HepG2 (cell line): ENCODE measurements around the gene ADAMTS4. TPM values are rescaled to one million over a fixed set of nuclear protein-coding genes. Genes with fewer than 3 reads are reported as not detected.
A peak's percentile ranks its signal among the peaks of the same experiment; 100 is the strongest.

Experiments used
- ARHGAP35 ChIP-seq: sonication (generic); formaldehyde crosslinking; IDR thresholded peaks from 2 replicates; pipeline ENCODE4 v1.9.0; 2022; ENCODE audit warnings: mild to moderate bottlenecking, inconsistent platforms, moderate library complexity, missing genetic modification reagents, borderline replicate concordance
- CCDC6 ChIP-seq: sonication (generic); formaldehyde crosslinking; IDR thresholded peaks from 2 replicates; pipeline ENCODE4 v1.8.1; 2022; ENCODE audit warnings: mild to moderate bottlenecking, missing genetic modification reagents, moderate library complexity
- HNF4A ChIP-seq: sonication (generic); formaldehyde crosslinking; IDR thresholded peaks from 2 replicates; pipeline ENCODE4 v1.4.0; 2020; ENCODE audit warnings: missing genetic modification reagents
- KDM2A ChIP-seq: sonication (generic); formaldehyde crosslinking; IDR thresholded peaks from 2 replicates; pipeline ENCODE4 v1.4.0; 2020; ENCODE audit warnings: low read depth, missing genetic modification reagents, borderline replicate concordance
- PAX8 ChIP-seq: sonication (generic); formaldehyde crosslinking; IDR thresholded peaks from 2 replicates; pipeline ENCODE4 v1.8.0; 2022; ENCODE audit warnings: mild to moderate bottlenecking, missing genetic modification reagents, borderline replicate concordance
- ZFP36L1 ChIP-seq: sonication (generic); formaldehyde crosslinking; IDR thresholded peaks from 2 replicates; pipeline ENCODE4 v1.8.0; 2022; ENCODE audit warnings: mild to moderate bottlenecking, missing genetic modification reagents, moderate library complexity
- ZNF432 ChIP-seq: sonication (generic); formaldehyde crosslinking; IDR thresholded peaks from 2 replicates; pipeline ENCODE4 v1.5.0; 2020; ENCODE audit warnings: missing genetic modification reagents, mild to moderate bottlenecking, borderline replicate concordance
- ZNF713 ChIP-seq: sonication (generic); formaldehyde crosslinking; IDR thresholded peaks from 2 replicates; pipeline ENCODE4 v1.4.0; 2020; ENCODE audit warnings: mild to moderate bottlenecking, missing genetic modification reagents
- polyA plus RNA-seq, 8 experiments: library from polyadenylated mRNA; depleted of rRNA in 3 of 8; stranded (reverse) in 7 of 8; unstranded in 1 of 8; fragments of >200 nt; fragmentation: Illumina TruSeq in 4 of 8; extraction: Trizol in 4 of 8; gene quantifications; 2 replicates each; pipeline versions ENCODE4 v1.2.1 to v1.2.3, GENCODE V29; 2011 to 2016; ENCODE audit warnings: low read depth in 4 of 8, missing spikeins in 1 of 8, mixed read lengths in 1 of 8; ENCODE audit not compliant: insufficient read depth in 1 of 8
- total RNA-seq, 5 experiments: library from RNA; depleted of rRNA; stranded (reverse); fragments of >200 nt; fragmentation: Illumina TruSeq; extraction: Trizol; gene quantifications; 2 replicates each; pipeline ENCODE4 v1.2.3, GENCODE V29; 2016; ENCODE audit warnings: low read depth in 1 of 5
- TF ChIP-seq, protein P1 (sequence below): sonication (generic); formaldehyde crosslinking; IDR thresholded peaks from 2 replicates; pipeline ENCODE4 v1.4.0; 2020; ENCODE audit warnings: missing genetic modification reagents, mild to moderate bottlenecking, borderline replicate concordance
- TF ChIP-seq, protein P2 (sequence below): sonication (generic); formaldehyde crosslinking; IDR thresholded peaks from 2 replicates; pipeline ENCODE4 v1.8.0; 2022; ENCODE audit warnings: mild to moderate bottlenecking, missing genetic modification reagents, borderline replicate concordance
- TF ChIP-seq, protein P3 (sequence below): sonication (generic); formaldehyde crosslinking; IDR thresholded peaks from 2 replicates; pipeline ENCODE4 v1.5.1; 2020; ENCODE audit warnings: missing genetic modification reagents, mild to moderate bottlenecking, borderline replicate concordance
- TF ChIP-seq, protein P4 (sequence below): sonication (generic); formaldehyde crosslinking; IDR thresholded peaks from 2 replicates; pipeline ENCODE4 v1.5.1; 2020; ENCODE audit warnings: mild to moderate bottlenecking, missing genetic modification reagents, borderline replicate concordance

Gene ADAMTS4
- total and polyA plus RNA-seq, 2 of the 13 experiments (the other 11 are each of a cell fraction or from before 2014, with no cell fraction given): 0.51 to 1.7 TPM

DNA sequence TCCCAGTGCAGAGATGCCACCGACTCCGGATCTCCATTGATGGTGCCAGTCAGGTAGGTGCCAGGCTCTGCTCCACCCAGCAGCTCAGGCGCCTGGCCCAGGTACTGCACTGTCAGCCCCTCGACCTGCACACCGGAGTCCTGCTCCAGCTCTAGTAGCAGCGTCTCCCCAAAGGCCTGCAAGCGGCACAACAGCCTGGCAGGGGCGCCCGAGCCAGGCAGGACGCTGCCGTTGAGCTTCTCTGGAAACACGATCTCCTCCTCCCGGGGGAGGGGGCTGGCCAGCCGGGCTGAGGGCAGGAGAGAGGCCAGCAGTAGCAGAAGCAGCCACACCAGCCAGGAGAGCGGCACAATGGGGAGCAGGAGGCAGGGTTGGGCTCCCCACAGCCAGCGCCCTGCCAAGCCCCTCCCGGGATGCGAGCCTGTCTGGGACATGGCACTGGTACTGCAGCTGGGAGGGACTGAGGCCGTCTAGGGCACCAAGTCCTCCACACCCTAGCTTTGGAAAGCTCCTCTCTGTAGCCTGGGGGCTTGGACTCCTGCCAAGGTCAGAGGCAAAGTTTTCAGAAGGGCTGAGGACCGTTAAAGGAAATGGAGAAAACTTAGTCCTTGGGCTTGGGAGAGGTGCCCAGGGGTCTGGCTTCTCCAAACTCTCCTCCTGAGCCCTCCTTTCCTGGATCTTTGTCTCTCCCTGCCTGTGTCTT, 509 bp downstream of the ADAMTS4 start (continued):
- TF ChIP-seq, protein P1, sequence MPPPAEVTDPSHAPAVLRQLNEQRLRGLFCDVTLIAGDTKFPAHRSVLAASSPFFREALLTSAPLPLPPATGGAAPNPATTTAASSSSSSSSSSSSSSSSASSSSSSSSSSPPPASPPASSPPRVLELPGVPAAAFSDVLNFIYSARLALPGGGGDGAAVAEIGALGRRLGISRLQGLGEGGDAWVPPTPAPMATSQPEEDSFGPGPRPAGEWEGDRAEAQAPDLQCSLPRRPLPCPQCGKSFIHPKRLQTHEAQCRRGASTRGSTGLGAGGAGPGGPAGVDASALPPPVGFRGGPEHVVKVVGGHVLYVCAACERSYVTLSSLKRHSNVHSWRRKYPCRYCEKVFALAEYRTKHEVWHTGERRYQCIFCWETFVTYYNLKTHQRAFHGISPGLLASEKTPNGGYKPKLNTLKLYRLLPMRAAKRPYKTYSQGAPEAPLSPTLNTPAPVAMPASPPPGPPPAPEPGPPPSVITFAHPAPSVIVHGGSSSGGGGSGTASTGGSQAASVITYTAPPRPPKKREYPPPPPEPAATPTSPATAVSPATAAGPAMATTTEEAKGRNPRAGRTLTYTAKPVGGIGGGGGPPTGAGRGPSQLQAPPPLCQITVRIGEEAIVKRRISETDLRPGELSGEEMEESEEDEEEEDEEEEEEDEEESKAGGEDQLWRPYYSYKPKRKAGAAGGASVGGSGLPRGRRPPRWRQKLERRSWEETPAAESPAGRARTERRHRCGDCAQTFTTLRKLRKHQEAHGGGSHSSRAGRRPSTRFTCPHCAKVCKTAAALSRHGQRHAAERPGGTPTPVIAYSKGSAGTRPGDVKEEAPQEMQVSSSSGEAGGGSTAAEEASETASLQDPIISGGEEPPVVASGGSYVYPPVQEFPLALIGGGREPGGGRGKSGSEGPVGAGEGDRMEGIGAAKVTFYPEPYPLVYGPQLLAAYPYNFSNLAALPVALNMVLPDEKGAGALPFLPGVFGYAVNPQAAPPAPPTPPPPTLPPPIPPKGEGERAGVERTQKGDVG: no peak
- TF ChIP-seq, protein P2, sequence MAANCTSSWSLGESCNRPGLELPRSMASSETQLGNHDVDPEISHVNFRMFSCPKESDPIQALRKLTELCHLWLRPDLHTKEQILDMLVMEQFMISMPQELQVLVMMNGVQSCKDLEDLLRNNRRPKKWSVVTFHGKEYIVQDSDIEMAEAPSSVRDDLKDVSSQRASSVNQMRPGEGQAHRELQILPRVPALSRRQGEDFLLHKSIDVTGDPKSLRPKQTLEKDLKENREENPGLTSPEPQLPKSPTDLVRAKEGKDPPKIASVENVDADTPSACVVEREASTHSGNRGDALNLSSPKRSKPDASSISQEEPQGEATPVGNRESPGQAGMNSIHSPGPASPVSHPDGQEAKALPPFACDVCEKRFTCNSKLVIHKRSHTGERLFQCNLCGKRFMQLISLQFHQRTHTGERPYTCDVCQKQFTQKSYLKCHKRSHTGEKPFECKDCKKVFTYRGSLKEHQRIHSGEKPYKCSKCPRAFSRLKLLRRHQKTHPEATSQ (CRISPR knock-in tag): no peak
- TF ChIP-seq, protein P3, sequence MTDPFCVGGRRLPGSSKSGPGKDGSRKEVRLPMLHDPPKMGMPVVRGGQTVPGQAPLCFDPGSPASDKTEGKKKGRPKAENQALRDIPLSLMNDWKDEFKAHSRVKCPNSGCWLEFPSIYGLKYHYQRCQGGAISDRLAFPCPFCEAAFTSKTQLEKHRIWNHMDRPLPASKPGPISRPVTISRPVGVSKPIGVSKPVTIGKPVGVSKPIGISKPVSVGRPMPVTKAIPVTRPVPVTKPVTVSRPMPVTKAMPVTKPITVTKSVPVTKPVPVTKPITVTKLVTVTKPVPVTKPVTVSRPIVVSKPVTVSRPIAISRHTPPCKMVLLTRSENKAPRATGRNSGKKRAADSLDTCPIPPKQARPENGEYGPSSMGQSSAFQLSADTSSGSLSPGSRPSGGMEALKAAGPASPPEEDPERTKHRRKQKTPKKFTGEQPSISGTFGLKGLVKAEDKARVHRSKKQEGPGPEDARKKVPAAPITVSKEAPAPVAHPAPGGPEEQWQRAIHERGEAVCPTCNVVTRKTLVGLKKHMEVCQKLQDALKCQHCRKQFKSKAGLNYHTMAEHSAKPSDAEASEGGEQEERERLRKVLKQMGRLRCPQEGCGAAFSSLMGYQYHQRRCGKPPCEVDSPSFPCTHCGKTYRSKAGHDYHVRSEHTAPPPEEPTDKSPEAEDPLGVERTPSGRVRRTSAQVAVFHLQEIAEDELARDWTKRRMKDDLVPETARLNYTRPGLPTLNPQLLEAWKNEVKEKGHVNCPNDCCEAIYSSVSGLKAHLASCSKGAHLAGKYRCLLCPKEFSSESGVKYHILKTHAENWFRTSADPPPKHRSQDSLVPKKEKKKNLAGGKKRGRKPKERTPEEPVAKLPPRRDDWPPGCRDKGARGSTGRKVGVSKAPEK (CRISPR knock-in tag): no peak
- TF ChIP-seq ARHGAP35 (CRISPR knock-in tag) (no peak), HNF4A (CRISPR knock-in tag) (no peak), PAX8 (CRISPR knock-in tag) (no peak), CCDC6 (CRISPR knock-in tag) (no peak; the same call in 1 of the 2 replicates), KDM2A (CRISPR knock-in tag) (0 out of 2 replicates have a peak, but pooled peaks have one; percentile 21), ZNF432 (no peak), ZFP36L1 (CRISPR knock-in tag) (no peak), ZNF713 (CRISPR knock-in tag) (no peak)
- TF ChIP-seq, protein P4, sequence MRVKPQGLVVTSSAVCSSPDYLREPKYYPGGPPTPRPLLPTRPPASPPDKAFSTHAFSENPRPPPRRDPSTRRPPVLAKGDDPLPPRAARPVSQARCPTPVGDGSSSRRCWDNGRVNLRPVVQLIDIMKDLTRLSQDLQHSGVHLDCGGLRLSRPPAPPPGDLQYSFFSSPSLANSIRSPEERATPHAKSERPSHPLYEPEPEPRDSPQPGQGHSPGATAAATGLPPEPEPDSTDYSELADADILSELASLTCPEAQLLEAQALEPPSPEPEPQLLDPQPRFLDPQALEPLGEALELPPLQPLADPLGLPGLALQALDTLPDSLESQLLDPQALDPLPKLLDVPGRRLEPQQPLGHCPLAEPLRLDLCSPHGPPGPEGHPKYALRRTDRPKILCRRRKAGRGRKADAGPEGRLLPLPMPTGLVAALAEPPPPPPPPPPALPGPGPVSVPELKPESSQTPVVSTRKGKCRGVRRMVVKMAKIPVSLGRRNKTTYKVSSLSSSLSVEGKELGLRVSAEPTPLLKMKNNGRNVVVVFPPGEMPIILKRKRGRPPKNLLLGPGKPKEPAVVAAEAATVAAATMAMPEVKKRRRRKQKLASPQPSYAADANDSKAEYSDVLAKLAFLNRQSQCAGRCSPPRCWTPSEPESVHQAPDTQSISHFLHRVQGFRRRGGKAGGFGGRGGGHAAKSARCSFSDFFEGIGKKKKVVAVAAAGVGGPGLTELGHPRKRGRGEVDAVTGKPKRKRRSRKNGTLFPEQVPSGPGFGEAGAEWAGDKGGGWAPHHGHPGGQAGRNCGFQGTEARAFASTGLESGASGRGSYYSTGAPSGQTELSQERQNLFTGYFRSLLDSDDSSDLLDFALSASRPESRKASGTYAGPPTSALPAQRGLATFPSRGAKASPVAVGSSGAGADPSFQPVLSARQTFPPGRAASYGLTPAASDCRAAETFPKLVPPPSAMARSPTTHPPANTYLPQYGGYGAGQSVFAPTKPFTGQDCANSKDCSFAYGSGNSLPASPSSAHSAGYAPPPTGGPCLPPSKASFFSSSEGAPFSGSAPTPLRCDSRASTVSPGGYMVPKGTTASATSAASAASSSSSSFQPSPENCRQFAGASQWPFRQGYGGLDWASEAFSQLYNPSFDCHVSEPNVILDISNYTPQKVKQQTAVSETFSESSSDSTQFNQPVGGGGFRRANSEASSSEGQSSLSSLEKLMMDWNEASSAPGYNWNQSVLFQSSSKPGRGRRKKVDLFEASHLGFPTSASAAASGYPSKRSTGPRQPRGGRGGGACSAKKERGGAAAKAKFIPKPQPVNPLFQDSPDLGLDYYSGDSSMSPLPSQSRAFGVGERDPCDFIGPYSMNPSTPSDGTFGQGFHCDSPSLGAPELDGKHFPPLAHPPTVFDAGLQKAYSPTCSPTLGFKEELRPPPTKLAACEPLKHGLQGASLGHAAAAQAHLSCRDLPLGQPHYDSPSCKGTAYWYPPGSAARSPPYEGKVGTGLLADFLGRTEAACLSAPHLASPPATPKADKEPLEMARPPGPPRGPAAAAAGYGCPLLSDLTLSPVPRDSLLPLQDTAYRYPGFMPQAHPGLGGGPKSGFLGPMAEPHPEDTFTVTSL (CRISPR knock-in tag): no peak
